ENCODE measurements around the gene HRH2.

Gene HRH2

DNA sequence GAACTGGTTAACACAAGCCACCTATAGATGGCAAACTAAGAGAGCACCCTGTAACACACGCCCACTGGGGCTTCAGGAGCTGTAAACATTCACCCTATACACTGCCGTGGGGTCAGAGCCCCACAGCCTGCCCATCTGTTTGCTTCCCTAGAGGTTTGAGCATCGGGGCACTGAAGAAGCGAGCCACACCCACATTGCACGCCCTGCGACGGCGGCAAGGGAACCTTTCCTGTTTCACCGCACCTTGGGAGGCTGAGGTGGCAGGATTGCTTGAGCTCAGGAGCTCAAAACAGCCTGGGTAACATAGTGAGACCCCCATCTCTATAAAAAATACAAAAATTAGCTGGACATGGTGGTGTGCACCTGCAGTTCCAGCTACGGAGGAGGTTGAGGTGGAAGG lies 76.6 kb downstream of the HRH2 start:
- TF ChIP-seq, protein P1, sequence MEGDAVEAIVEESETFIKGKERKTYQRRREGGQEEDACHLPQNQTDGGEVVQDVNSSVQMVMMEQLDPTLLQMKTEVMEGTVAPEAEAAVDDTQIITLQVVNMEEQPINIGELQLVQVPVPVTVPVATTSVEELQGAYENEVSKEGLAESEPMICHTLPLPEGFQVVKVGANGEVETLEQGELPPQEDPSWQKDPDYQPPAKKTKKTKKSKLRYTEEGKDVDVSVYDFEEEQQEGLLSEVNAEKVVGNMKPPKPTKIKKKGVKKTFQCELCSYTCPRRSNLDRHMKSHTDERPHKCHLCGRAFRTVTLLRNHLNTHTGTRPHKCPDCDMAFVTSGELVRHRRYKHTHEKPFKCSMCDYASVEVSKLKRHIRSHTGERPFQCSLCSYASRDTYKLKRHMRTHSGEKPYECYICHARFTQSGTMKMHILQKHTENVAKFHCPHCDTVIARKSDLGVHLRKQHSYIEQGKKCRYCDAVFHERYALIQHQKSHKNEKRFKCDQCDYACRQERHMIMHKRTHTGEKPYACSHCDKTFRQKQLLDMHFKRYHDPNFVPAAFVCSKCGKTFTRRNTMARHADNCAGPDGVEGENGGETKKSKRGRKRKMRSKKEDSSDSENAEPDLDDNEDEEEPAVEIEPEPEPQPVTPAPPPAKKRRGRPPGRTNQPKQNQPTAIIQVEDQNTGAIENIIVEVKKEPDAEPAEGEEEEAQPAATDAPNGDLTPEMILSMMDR (IDR thresholded peaks at IDR 0.05; ENCODE audit: extremely low read depth, insufficient read depth, missing control alignments), result no peak
- in situ Hi-C loops (cut with MboI; ENCODE audit: low pct_unique_long_range_greater_than_20kb, low sequenced_read_pairs, unreplicated experiment), result loop anchor here (25.0 kb wide), 1 partner anchor 853 kb away; no protein-coding TSS in a partner anchor
- DNase-seq (ENCODE audit: low spot score), result no peak

DNA sequence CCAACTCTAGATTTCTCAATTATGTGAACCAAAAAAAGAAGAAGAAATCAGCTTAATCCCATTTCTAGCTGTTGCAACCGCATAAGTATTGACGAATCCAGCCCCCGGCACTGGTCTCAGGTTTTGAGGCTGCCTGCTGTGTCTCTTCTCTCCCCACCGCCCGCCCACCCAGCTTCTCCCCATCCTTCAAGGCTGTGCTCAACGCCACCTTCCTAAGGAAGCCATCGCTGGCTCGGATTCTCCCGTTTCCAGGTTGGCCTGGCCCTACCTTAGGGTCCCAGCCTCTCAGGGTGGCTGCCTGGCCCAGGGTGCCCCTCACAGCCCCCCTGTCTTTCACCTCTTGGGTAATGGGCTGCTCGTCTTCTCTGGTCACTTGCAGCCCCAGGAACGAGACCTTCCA lies 77.8 kb downstream of the HRH2 start:
- no peak for DNase-seq (ENCODE audit: low spot score)
- TF ChIP-seq, protein P1 (IDR thresholded peaks at IDR 0.05; ENCODE audit: extremely low read depth, insufficient read depth, missing control alignments), result no peak
- in situ Hi-C loops (cut with MboI; ENCODE audit: low pct_unique_long_range_greater_than_20kb, low sequenced_read_pairs, unreplicated experiment), result loop anchor here (25.0 kb wide), 1 partner anchor 852 kb away; no protein-coding TSS in a partner anchor

DNA sequence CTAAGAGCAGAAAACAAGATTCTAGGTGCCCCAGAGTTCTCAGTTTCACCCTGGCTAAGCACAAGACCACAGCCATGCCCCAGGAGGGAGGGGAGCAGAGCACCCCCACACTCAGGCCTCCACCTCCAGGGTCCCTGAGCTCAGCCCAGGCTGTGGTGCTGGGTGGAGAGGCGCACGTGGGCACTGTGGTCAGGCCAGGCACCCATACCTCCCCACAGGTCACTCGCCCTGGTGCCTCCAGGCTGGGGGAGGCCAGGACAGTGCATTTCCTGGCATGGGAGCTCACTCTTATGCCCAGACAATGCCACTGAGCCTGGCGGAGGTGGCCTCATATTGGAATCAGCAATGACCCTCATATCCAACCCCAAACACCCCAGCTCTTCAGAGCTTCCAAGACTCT lies 78.8 kb downstream of the HRH2 start:
- in situ Hi-C loops (cut with MboI; ENCODE audit: low pct_unique_long_range_greater_than_20kb, low sequenced_read_pairs, unreplicated experiment), result loop anchor here (25.0 kb wide), 1 partner anchor 851 kb away; no protein-coding TSS in a partner anchor
- no peak for DNase-seq (ENCODE audit: low spot score)
- TF ChIP-seq, protein P1 (IDR thresholded peaks at IDR 0.05; ENCODE audit: extremely low read depth, insufficient read depth, missing control alignments), result no peak

DNA sequence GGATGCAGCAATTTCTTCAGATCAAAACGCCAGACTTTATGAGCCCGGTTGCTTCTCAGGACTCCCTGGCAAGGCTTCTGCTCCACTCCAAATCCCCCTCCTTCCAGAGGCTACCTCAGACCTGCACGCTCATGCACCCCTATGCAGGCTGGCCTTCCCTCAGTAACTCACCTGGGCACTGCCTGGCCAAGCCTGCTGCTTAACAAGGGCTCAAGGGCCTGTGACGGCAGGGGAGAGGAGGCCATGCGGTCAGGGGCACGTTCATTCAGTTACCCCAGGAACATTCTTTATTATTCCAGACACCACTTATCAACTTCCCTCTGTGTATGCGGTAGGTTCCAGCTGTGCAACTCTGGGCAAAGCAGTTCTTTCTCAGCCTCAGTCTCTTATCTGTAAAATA lies 79.6 kb downstream of the HRH2 start:
- DNase-seq (ENCODE audit: low spot score), result no peak
- TF ChIP-seq, protein P1 (IDR thresholded peaks at IDR 0.05; ENCODE audit: extremely low read depth, insufficient read depth, missing control alignments), result no peak
- in situ Hi-C loops (cut with MboI; ENCODE audit: low pct_unique_long_range_greater_than_20kb, low sequenced_read_pairs, unreplicated experiment), result loop anchor here (25.0 kb wide), 1 partner anchor 850 kb away; no protein-coding TSS in a partner anchor

DNA sequence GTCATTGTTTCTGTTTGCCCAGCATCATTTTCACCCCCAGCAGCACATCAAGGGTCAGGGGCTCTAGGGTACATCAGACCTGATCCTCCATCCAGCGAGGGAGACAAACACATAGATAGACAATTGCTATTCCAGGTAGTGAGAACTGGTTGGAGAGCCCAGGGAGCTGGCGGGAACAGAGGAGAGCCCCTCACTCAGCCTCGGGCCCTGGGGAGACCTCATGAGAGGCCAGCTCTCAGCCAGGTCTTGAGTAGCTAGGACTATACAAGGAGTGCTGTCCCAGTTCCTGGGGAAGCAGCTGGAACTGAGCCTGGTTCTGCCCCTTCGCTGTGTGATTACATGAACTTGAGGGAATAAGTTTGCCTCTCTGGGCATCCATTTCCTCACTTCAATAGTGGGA lies 80.3 kb downstream of the HRH2 start:
- TF ChIP-seq, protein P1 (IDR thresholded peaks at IDR 0.05; ENCODE audit: extremely low read depth, insufficient read depth, missing control alignments), result no peak
- in situ Hi-C loops (cut with MboI; ENCODE audit: low pct_unique_long_range_greater_than_20kb, low sequenced_read_pairs, unreplicated experiment), result loop anchor here (25.0 kb wide), 1 partner anchor 849 kb away; no protein-coding TSS in a partner anchor
- no peak for DNase-seq (ENCODE audit: low spot score)

DNA sequence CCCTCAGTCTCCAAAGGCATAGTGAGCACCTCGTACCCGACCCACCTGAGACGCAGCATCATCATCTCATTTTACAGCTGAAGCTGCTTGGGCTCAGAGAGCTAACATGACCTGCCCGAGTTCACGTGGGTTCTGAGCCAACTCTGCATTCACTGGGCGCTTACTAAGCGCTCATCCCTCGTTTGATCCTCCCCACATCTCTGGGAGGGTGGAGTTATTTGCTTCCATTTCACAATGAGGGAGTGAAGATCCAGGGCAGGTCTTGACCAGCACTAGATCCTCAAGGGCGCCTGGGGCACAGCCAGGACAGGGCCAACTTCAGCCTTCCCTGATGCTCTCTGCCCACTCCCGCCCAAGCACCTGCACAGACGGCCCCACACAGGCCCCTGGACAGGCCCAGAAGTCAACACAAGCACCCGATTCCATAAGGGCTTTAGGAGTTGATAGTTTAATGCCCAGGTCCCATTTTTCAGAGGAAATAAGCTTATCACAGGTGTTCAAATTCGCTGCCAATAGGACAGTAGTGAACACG lies 80.8 kb downstream of the HRH2 start:
- in situ Hi-C loops (cut with MboI; ENCODE audit: low pct_unique_long_range_greater_than_20kb, low sequenced_read_pairs, unreplicated experiment), result loop anchor here (25.0 kb wide), 1 partner anchor 849 kb away; no protein-coding TSS in a partner anchor
- TF ChIP-seq, protein P1 (IDR thresholded peaks at IDR 0.05; ENCODE audit: extremely low read depth, insufficient read depth, missing control alignments), result no peak
- no peak for DNase-seq (ENCODE audit: low spot score)

All from GM13977 (cell line).